Measurements from ENCODE around the gene PELO. TPM values are rescaled to one million over a fixed set of nuclear protein-coding genes. Genes with fewer than 3 reads are reported as not detected.

PELO gene
- total RNA-seq, 1 experiment from 2014 or later, result 12.4 TPM

DNA sequence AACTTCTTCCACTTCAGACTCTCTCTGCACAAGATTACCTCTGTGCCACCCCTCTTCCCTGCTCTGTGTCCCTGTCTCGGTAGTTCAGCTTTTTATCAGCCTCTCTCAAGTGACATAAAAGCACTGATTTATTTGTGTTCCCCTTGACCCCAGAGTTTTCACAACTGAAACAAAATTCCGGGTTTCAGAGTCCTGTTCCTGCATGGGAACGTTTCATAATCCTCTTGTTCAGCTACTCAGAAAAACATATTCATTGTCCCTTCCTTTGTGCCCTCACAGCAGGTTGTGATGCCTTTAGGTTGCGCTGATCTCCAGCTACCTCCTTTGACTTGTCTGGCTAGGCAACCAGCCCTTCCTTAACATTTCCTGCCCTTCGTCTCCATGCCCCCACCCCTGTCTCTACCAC is 13.7 kb upstream of the PELO start:
- peaks cover 15% of the 10 kb centered on the region; the same call in 1 of the 2 replicates for H3K27me3 ChIP-seq (ENCODE audit: control insufficient read depth, insufficient read depth, low read length)
- POLR2A ChIA-PET, result no interaction called here
- no TSS peak for BruUV-seq (replicated peaks)
- in situ Hi-C loops (cut with HindIII; ENCODE audit: low pct_unique_long_range_greater_than_20kb, low sequenced_read_pairs), result no loop called here
- H3K4me1 ChIP-seq (ENCODE audit: control insufficient read depth, insufficient read depth, low read length), result no peaks in the 10 kb centered on the region
- H3K9me3 ChIP-seq (ENCODE audit: control insufficient read depth, insufficient read depth, low read depth, low read length), result no peaks in the 10 kb centered on the region
- H3K4me3 ChIP-seq (ENCODE audit: low read depth in 2 of 2, low read length in 2 of 2), result no peak overlapping the region
- CTCF ChIA-PET, result no interaction called here
- DNase-seq (ENCODE audit: low read depth, low spot score) (no peak), ATAC-seq (no peak)
- intact Hi-C loops (cut with micrococcal nuclease; ENCODE audit: unreplicated experiment), result no loop called here
- H3K36me3 ChIP-seq (ENCODE audit: control insufficient read depth, insufficient read depth, low read length), result no peaks in the 10 kb centered on the region
- TF ChIP-seq POLR2AphosphoS5 (IDR thresholded peaks at IDR 0.05; ENCODE audit: low read depth, low read length), result no peak
- TF ChIP-seq, protein P1, sequence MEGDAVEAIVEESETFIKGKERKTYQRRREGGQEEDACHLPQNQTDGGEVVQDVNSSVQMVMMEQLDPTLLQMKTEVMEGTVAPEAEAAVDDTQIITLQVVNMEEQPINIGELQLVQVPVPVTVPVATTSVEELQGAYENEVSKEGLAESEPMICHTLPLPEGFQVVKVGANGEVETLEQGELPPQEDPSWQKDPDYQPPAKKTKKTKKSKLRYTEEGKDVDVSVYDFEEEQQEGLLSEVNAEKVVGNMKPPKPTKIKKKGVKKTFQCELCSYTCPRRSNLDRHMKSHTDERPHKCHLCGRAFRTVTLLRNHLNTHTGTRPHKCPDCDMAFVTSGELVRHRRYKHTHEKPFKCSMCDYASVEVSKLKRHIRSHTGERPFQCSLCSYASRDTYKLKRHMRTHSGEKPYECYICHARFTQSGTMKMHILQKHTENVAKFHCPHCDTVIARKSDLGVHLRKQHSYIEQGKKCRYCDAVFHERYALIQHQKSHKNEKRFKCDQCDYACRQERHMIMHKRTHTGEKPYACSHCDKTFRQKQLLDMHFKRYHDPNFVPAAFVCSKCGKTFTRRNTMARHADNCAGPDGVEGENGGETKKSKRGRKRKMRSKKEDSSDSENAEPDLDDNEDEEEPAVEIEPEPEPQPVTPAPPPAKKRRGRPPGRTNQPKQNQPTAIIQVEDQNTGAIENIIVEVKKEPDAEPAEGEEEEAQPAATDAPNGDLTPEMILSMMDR (IDR thresholded peaks at IDR 0.05), result no peak
- TF ChIP-seq, protein P2, sequence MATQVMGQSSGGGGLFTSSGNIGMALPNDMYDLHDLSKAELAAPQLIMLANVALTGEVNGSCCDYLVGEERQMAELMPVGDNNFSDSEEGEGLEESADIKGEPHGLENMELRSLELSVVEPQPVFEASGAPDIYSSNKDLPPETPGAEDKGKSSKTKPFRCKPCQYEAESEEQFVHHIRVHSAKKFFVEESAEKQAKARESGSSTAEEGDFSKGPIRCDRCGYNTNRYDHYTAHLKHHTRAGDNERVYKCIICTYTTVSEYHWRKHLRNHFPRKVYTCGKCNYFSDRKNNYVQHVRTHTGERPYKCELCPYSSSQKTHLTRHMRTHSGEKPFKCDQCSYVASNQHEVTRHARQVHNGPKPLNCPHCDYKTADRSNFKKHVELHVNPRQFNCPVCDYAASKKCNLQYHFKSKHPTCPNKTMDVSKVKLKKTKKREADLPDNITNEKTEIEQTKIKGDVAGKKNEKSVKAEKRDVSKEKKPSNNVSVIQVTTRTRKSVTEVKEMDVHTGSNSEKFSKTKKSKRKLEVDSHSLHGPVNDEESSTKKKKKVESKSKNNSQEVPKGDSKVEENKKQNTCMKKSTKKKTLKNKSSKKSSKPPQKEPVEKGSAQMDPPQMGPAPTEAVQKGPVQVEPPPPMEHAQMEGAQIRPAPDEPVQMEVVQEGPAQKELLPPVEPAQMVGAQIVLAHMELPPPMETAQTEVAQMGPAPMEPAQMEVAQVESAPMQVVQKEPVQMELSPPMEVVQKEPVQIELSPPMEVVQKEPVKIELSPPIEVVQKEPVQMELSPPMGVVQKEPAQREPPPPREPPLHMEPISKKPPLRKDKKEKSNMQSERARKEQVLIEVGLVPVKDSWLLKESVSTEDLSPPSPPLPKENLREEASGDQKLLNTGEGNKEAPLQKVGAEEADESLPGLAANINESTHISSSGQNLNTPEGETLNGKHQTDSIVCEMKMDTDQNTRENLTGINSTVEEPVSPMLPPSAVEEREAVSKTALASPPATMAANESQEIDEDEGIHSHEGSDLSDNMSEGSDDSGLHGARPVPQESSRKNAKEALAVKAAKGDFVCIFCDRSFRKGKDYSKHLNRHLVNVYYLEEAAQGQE (IDR thresholded peaks at IDR 0.05; ENCODE audit: insufficient read depth in 1 of 2, low read depth in 2 of 2, low read length in 1 of 2), result no peak
- TF ChIP-seq SIN3A (IDR thresholded peaks at IDR 0.05; ENCODE audit: borderline replicate concordance, insufficient read depth, low read depth, low read length), result no peak
- no peak for TF ChIP-seq TCF7L2 (IDR thresholded peaks at IDR 0.05; ENCODE audit: low read depth, low read length)
- no peak overlapping the region for H3K27ac ChIP-seq (ENCODE audit: low read length)

DNA sequence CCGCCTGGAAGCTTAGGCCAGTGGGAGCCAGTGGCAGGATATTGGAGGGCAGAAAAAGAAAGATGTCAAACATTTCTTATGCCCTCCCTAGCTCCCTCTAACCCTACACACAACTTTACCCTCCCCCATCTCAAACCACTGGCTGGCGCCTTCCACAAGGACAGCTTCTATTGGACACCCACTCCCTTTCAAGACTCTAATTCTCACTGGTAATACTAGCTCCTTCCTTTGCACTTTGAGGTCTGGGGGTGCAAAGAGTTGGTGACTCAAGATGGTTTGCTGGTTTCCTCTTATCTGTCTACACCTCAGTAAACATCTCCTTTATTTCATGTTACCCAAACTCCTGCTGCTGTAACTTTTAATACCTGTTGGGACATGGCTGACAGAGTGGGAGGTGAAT is 11.6 kb upstream of the PELO start:
- no peak for ATAC-seq
- in situ Hi-C loops (cut with HindIII; ENCODE audit: low pct_unique_long_range_greater_than_20kb, low sequenced_read_pairs) (no loop called here), intact Hi-C loops (cut with micrococcal nuclease; ENCODE audit: unreplicated experiment) (no loop called here)
- Histone ChIP-seq H3K36me3 (ENCODE audit: control insufficient read depth, insufficient read depth, low read length) (no peaks in the 10 kb centered on the region), H3K9me3 (ENCODE audit: control insufficient read depth, insufficient read depth, low read depth, low read length) (no peaks in the 10 kb centered on the region), H3K27me3 (ENCODE audit: control insufficient read depth, insufficient read depth, low read length) (peaks cover 15% of the 10 kb centered on the region; the same call in 1 of the 2 replicates), H3K27ac (ENCODE audit: low read length) (no peak overlapping the region), H3K4me3 (ENCODE audit: low read depth in 2 of 2, low read length in 2 of 2) (no peak overlapping the region), H3K4me1 (ENCODE audit: control insufficient read depth, insufficient read depth, low read length) (no peaks in the 10 kb centered on the region)
- BruUV-seq (replicated peaks), result no TSS peak
- POLR2A ChIA-PET, result no interaction called here
- TF ChIP-seq, protein P2 (IDR thresholded peaks at IDR 0.05; ENCODE audit: insufficient read depth in 1 of 2, low read depth in 2 of 2, low read length in 1 of 2), result no peak
- TF ChIP-seq, protein P1 (IDR thresholded peaks at IDR 0.05), result no peak
- TF ChIP-seq POLR2AphosphoS5 (IDR thresholded peaks at IDR 0.05; ENCODE audit: low read depth, low read length), result no peak
- no peak for TF ChIP-seq TCF7L2 (IDR thresholded peaks at IDR 0.05; ENCODE audit: low read depth, low read length)
- TF ChIP-seq SIN3A (IDR thresholded peaks at IDR 0.05; ENCODE audit: borderline replicate concordance, insufficient read depth, low read depth, low read length), result no peak
- no peak for DNase-seq (ENCODE audit: low read depth, low spot score)
- CTCF ChIA-PET, result no interaction called here
